H1 (cell line): ENCODE measurements around the gene HNRNPM. TPM values are rescaled to one million over a fixed set of nuclear protein-coding genes. Genes with fewer than 3 reads are reported as not detected.

ENCODE experiments used
- BACH1 ChIP-seq: IDR thresholded peaks from 2 replicates; pipeline ENCODE4 v1.6.1; 2012; ENCODE audit warnings: low read length, improper control_type of control experiment
- NRF1 ChIP-seq: IDR thresholded peaks from 2 replicates; pipeline ENCODE4 v1.6.1; 2011; ENCODE audit warnings: mild to moderate bottlenecking, low read depth, low read length, improper control_type of control experiment
- POLR2AphosphoS5 ChIP-seq: IDR thresholded peaks from 2 replicates; pipeline ENCODE4 v1.6.1; 2011; ENCODE audit warnings: low read depth, low read length
- SIN3A ChIP-seq, 2 experiments: IDR thresholded peaks in 1 of 2; conservative IDR thresholded peaks in 1 of 2; 2 replicates each; pipeline ENCODE4 v1.6.1; 2011 to 2012; ENCODE audit warnings: low read length in 2 of 2, improper control_type of control experiment in 1 of 2, low read depth in 1 of 2, mild to moderate bottlenecking in 1 of 2
- SIX5 ChIP-seq: IDR thresholded peaks from 2 replicates; pipeline ENCODE4 v1.6.1; 2011; ENCODE audit warnings: mild to moderate bottlenecking, low read depth, low read length
- SP1 ChIP-seq: IDR thresholded peaks from 2 replicates; pipeline ENCODE4 v1.6.1; 2011; ENCODE audit warnings: low read depth, low read length
- SUZ12 ChIP-seq: fragments of 200-600 bp; sonication (generic); IDR thresholded peaks from 2 replicates; pipeline ENCODE4 v1.6.1; 2012; ENCODE audit warnings: mild to moderate bottlenecking, inconsistent platforms, low read length, moderate library complexity, mixed read lengths
- TCF12 ChIP-seq: IDR thresholded peaks from 2 replicates; pipeline ENCODE4 v1.6.1; 2011; ENCODE audit warnings: low read depth, mild to moderate bottlenecking, low read length
- polyA plus RNA-seq, 7 experiments: library from polyadenylated mRNA; depleted of rRNA in 3 of 7; stranded (reverse) in 5 of 7; unstranded in 2 of 7; fragments of >200 nt in 5 of 7; fragments of 200-250 nt in 2 of 7; gene quantifications; 1 replicate in 5 of 7; 2 replicates in 1 of 7; 4 replicates in 1 of 7; pipeline versions ENCODE4 v1.2.1 to v1.2.3, GENCODE V29; 2011 to 2013; ENCODE audit warnings: missing spikeins in 2 of 7, mixed read lengths in 2 of 7
- total RNA-seq: library from RNA; stranded (reverse); fragmentation: NEBNext Ultra II Directional; extraction: Animal tissue kit (Norgen Biotek cat#: 25700); gene quantifications from 2 replicates; pipeline ENCODE4 v1.2.1, GENCODE V29; 2021

The HNRNPM gene
- total and polyA plus RNA-seq, 2 of the 8 experiments (the other 6 are each of a cell fraction or from before 2014, with no cell fraction given) = 375 to 474 TPM

GRCh38 chr19:8403098-8403819 lies 41.5 kb upstream of the HNRNPM start (continued):
- TF ChIP-seq BACH1 = no peak
- TF ChIP-seq SUZ12 = no peak
- no peak for TF ChIP-seq SIN3A (conservative IDR thresholded peaks at IDR 0.05 in 1 of 2, IDR thresholded peaks at IDR 0.05 in 1 of 2; ENCODE audit: low read depth in 1 of 2, low read length in 2 of 2)
- no peak for TF ChIP-seq SIX5
- TF ChIP-seq TCF12 = no peak
- TF ChIP-seq NRF1 = no peak
- no peak for TF ChIP-seq POLR2AphosphoS5
- no peak for TF ChIP-seq SP1
